GM10248 (cell line): Measurements from ENCODE around the gene AGXT.

ENCODE experiments used
- CTCF ChIA-PET: fragments of 300-600 bp; sonication (Branson Sonifier 250); formaldehyde crosslinking; extraction: SDS; loops from one replicate; lab custom pipeline; 2021; ENCODE audit warnings: antibody characterized with exemption; lab: Yijun Ruan, JAX
- POLR2A ChIA-PET: fragments of 350-650 bp; sonication (Branson Sonifier 250); formaldehyde crosslinking; extraction: SDS; loops from one replicate; lab custom pipeline; 2020; ENCODE audit warnings: antibody characterized with exemption; lab: Yijun Ruan, JAX
- DNase-seq: peaks from one replicate; pipeline ENCODE4 v3.0.0; 2012; ENCODE audit errors: extremely low spot score
- CTCF ChIP-seq: IDR thresholded peaks from 2 replicates; pipeline ENCODE4 v1.5.1; 2012; ENCODE audit warnings: mild to moderate bottlenecking, low read depth; ENCODE audit errors: extremely low read depth, missing control alignments, control extremely low read depth

AGXT gene

GRCh38 chr2:240885566-240885965, 16.9 kb downstream of the AGXT start:
- CTCF ChIA-PET, result no interaction called here
- DNase-seq, result no peak
- POLR2A ChIA-PET, result no interaction called here
- no peak for TF ChIP-seq CTCF

- ChIA-PET CTCF (no interaction called here), POLR2A (no interaction called here)
- no peak for TF ChIP-seq CTCF
- no peak for DNase-seq
Observed at GRCh38 chr2:240886023-240886565, 17.5 kb downstream of the AGXT start.

- DNase-seq, result no peak
- CTCF ChIA-PET, result no interaction called here
- no peak for TF ChIP-seq CTCF
- POLR2A ChIA-PET, result no interaction called here
Observed at GRCh38 chr2:240886678-240887609, 18.3 kb downstream of the AGXT start.

- no peak for TF ChIP-seq CTCF
- DNase-seq, result no peak
- ChIA-PET CTCF (no interaction called here), POLR2A (no interaction called here)
Observed at GRCh38 chr2:240887631-240888030, 19.0 kb downstream of the AGXT start.

GRCh38 chr2:240888130-240888889, 19.7 kb downstream of the AGXT start:
- CTCF ChIA-PET, result no interaction called here
- no peak for DNase-seq
- TF ChIP-seq CTCF, result no peak
- POLR2A ChIA-PET, result no interaction called here

DNA sequence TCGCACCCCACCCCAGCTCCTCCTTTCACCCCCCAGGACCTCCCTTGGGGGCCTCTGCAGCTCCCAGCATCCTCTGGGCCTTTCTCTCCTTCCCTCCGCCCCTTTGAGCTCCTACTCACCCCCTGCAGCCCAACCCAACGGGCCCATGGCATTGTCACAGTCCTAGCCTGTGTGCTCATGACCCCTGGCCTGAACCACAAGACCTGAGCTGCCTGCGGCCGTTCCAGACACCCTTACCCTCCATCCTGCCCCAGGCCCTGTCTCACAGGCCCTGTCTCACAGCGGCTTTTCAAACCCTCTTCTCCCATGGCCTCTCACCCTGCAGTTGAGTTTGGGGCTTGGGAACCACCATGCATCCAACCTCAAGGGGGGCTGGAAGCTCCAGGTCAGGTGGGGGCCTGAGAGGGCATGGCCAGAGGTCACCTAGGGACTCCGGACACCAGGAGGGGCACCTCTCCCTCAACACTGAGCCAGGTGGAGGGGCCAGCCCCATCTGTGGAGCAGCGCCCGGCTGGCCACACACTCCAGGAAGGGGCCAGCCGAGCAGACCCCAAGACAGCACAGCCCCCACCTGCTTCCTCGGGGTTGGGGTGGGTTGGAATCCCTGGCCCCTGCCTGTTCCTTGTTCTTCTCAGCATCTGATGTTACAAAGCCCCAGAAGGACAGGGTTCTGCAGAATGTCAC, 20.4 kb downstream of the AGXT start:
- CTCF ChIA-PET, result no interaction called here
- POLR2A ChIA-PET, result no interaction called here

More for the DNA sequence above, 20.4 kb downstream of the AGXT start:
- no peak for DNase-seq
- TF ChIP-seq CTCF, result no peak
